Measurements from ENCODE around the gene TMIGD3.
"Not testable (repeated sequence)": the region's sequence is repeated elsewhere in the genome, so short reads cannot be mapped to it uniquely, and the experiment has no call there.

Gene TMIGD3

GRCh38 chr1:111503585-111504060 lies at the start of gene TMIGD3, which contains the start of gene ADORA3:
Gene TMIGD3 (minus strand): TSS chr1:111503633. CDS start chr1:111503354, 279 bp downstream.
Gene ADORA3 (minus strand): TSS chr1:111503633. CDS start chr1:111503354, 279 bp downstream.
- DNase-seq: no peak

- DNase-seq: no peak
These were observed 49.8 kb upstream of the TMIGD3 start for GRCh38 chr1:111553196-111553595.

GRCh38 chr1:111552587-111552986 lies 49.2 kb upstream of the TMIGD3 start:
- no peak for DNase-seq

- no peak for DNase-seq
These were observed 48.4 kb upstream of the TMIGD3 start for GRCh38 chr1:111551623-111552411.

- DNase-seq: not testable (repeated sequence)
These were observed 44.4 kb upstream of the TMIGD3 start for GRCh38 chr1:111547786-111548185.

GRCh38 chr1:111542187-111542586 lies 38.8 kb upstream of the TMIGD3 start:
- no peak for DNase-seq

GRCh38 chr1:111541721-111542120 lies 38.3 kb upstream of the TMIGD3 start:
- no peak for DNase-seq

GRCh38 chr1:111540928-111541327 lies 37.5 kb upstream of the TMIGD3 start:
- DNase-seq: no peak

GRCh38 chr1:111538343-111539025 lies 35.1 kb upstream of the TMIGD3 start:
- DNase-seq: no peak

- no peak for DNase-seq
These were observed 32.1 kb upstream of the TMIGD3 start for GRCh38 chr1:111535256-111536191.

GRCh38 chr1:111520053-111520452 lies 16.6 kb upstream of the TMIGD3 start:
- DNase-seq: no peak

GRCh38 chr1:111517469-111518225 lies 14.2 kb upstream of the TMIGD3 start:
- DNase-seq: no peak

GRCh38 chr1:111516005-111516535 lies 12.6 kb upstream of the TMIGD3 start:
- DNase-seq: peak; percentile 57

- DNase-seq: peak; percentile 57
These were observed 12.0 kb upstream of the TMIGD3 start for GRCh38 chr1:111515291-111516004.

- DNase-seq: peak; percentile 26
These were observed 10.1 kb upstream of the TMIGD3 start for GRCh38 chr1:111513410-111514020.

GRCh38 chr1:111512931-111513330 lies 9.5 kb upstream of the TMIGD3 start:
- DNase-seq: no peak

- no peak for DNase-seq
These were observed 8.9 kb upstream of the TMIGD3 start for GRCh38 chr1:111512132-111512889.

- no peak for DNase-seq
These were observed 7.9 kb upstream of the TMIGD3 start for GRCh38 chr1:111511370-111511769.

GRCh38 chr1:111509997-111510375 lies 6.6 kb upstream of the TMIGD3 start:
- peak; percentile 70 for DNase-seq
